HL-60 (cell line): Measurements from ENCODE around the gene KLF16.
A peak's percentile ranks its signal among the peaks of the same experiment; 100 is the strongest.

Experiments used
- CTCF ChIP-seq: IDR thresholded peaks from one replicate; pipeline ENCODE4 v1.5.1; 2011; ENCODE audit warnings: low read length, control low read depth, inconsistent platforms; ENCODE audit not compliant: insufficient read depth
- POLR2AphosphoS5 ChIP-seq: IDR thresholded peaks from 2 replicates; pipeline ENCODE4 v1.6.1; 2012; ENCODE audit warnings: low read depth

- peak; percentile 96 for TF ChIP-seq CTCF
- peak; percentile 47; the same call in 1 of the 2 replicates for TF ChIP-seq POLR2AphosphoS5
Observed at GRCh38 chr19:1853295-1854038, 9.9 kb downstream of the KLF16 start.
